Peyer's patch (tissue), 4 donors: ENCODE data around the gene DENND1B. TPM values are rescaled to one million over a fixed set of nuclear protein-coding genes. Genes with fewer than 3 reads are reported as not detected.
"Not testable (repeated sequence)": the region's sequence is repeated elsewhere in the genome, so short reads cannot be mapped to it uniquely, and the experiment has no call there.

Source experiments
- DNase-seq, 3 donors: peaks; one replicate each; pipeline ENCODE4 v3.0.0-alpha.2; 2017 to 2019
- H3K27ac ChIP-seq, 4 donors: fragments of 200-600 bp; sonication (generic); one replicate each; pipeline ENCODE4 v1.5.1; 2016 to 2019
- H3K27me3 ChIP-seq, 2 donors: fragments of 200-600 bp; sonication (generic); one replicate each; pipeline ENCODE4 v1.5.1; 2019
- H3K36me3 ChIP-seq, 3 donors: fragments of 200-600 bp; sonication (generic); one replicate each; pipeline ENCODE4 v1.5.1; 2016 to 2019
- H3K4me1 ChIP-seq, 4 donors: fragments of 200-600 bp; sonication (generic); one replicate each; pipeline ENCODE4 v1.5.1; 2016 to 2019
- H3K4me3 ChIP-seq, 4 donors: fragments of 200-600 bp; sonication (generic); 1 replicate in 3 of 4; 2 replicates in 1 of 4; pipeline ENCODE4 v1.5.1; 2016 to 2019; ENCODE audit warnings: mild to moderate bottlenecking in 1 of 4
- H3K9me3 ChIP-seq, 4 donors: fragments of 200-600 bp; sonication (generic); one replicate each; pipeline ENCODE4 v1.5.1; 2016 to 2019; ENCODE audit warnings: mild to moderate bottlenecking in 1 of 4
- CTCF ChIP-seq, 6 experiments: fragments of 450-650 bp in 4 of 6; fragments of 200-600 bp in 2 of 6; sonication (generic) in 1 of 6; IDR thresholded peaks; one replicate each; pipeline ENCODE4 v1.5.1; 2017 to 2019; ENCODE audit warnings: antibody characterized with exemption in 6 of 6, mild to moderate bottlenecking in 3 of 6, moderate library complexity in 1 of 6
- POLR2A ChIP-seq, 2 donors: fragments of 450-650 bp; IDR thresholded peaks; one replicate each; pipeline ENCODE4 v1.5.1; 2017; ENCODE audit warnings: antibody characterized with exemption in 2 of 2, mild to moderate bottlenecking in 2 of 2, moderate library complexity in 2 of 2
- total RNA-seq, 4 donors: library from RNA; depleted of rRNA; stranded (reverse); fragments of >200 nt; gene quantifications; one replicate each; pipeline ENCODE4 v1.1.0, GENCODE V29; 2016

The DENND1B gene
- total RNA-seq, 4 donors from 2014 or later, result 46.2 to 84.2 (median 69.3) TPM

GRCh38 chr1:197725976-197726375 is 49.3 kb downstream of the DENND1B start:
- TF ChIP-seq POLR2A (IDR thresholded peaks at IDR 0.05) (no peak), CTCF (IDR thresholded peaks at IDR 0.05) (no peak)
- Histone ChIP-seq H3K4me1 (no peaks in the 10 kb centered on the region), H3K4me3 (no peak overlapping the region), H3K27ac (peak overlapping the region in 1 of 4 donors; percentile 32), H3K9me3 (peaks cover 0 to 11% (median 0%) of the 10 kb centered on the region in 4 donors), H3K36me3 (no peaks in the 10 kb centered on the region), H3K27me3 (no peaks in the 10 kb centered on the region)
- DNase-seq, result no peak

DNA sequence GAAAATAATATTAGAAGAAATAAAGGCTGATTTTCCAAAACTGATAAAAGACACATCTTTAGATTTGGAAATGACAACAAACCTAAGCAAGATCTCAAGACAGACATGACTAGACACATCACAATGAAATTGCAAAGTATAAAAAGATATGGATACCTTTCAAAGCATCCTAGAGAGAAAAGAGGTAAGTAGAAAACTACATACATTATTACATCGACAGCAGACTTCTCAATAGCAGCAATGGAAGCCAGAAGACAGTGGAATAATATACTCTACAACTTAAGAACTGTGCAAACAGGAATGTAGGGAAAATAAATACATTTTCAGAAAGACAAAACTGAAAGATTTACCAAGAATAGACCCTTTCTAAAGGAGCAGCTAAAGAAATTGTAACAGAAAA is 50.2 kb downstream of the DENND1B start:
- H3K27ac ChIP-seq, result no peak overlapping the region
- H3K4me1 ChIP-seq, result no peaks in the 10 kb centered on the region
- H3K27me3 ChIP-seq, result no peaks in the 10 kb centered on the region
- H3K4me3 ChIP-seq, result no peak overlapping the region
- no peaks in the 10 kb centered on the region for H3K36me3 ChIP-seq
- TF ChIP-seq CTCF (IDR thresholded peaks at IDR 0.05) (no peak), POLR2A (IDR thresholded peaks at IDR 0.05) (no peak)
- no peak for DNase-seq
- peaks cover 0 to 11% (median 0%) of the 10 kb centered on the region in 4 donors for H3K9me3 ChIP-seq

- Histone ChIP-seq H3K4me3 (no peak overlapping the region), H3K27ac (no peak overlapping the region), H3K27me3 (no peaks in the 10 kb centered on the region), H3K4me1 (no peaks in the 10 kb centered on the region), H3K36me3 (no peaks in the 10 kb centered on the region), H3K9me3 (no peaks in the 10 kb centered on the region)
- TF ChIP-seq CTCF (IDR thresholded peaks at IDR 0.05) (no peak), POLR2A (IDR thresholded peaks at IDR 0.05) (no peak)
- DNase-seq, result no peak
Observed at GRCh38 chr1:197715806-197716205, 59.5 kb downstream of the DENND1B start.

DNA sequence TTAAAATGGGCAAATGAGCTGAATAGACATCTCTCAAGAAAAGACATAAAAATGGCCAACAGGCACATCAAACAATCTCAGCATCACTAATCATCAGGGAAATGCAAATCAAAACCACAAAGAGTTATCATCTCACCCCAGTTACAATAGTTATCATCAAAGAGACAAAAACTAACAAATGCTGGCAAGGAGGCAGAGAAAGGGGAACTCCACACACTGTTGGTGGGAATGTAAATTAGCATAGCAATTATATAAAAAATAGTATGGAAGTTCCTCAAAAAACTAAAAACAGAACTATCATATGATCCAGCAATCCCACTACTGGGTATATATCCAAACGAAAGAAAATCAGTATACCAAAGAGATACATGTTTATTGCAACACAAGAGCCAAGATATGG is 68.7 kb downstream of the DENND1B start:
- Histone ChIP-seq H3K36me3 (no peaks in the 10 kb centered on the region), H3K27me3 (no peaks in the 10 kb centered on the region), H3K9me3 (no peaks in the 10 kb centered on the region), H3K27ac (no peak overlapping the region), H3K4me3 (no peak overlapping the region), H3K4me1 (no peaks in the 10 kb centered on the region)
- TF ChIP-seq CTCF (IDR thresholded peaks at IDR 0.05), result no peak
- TF ChIP-seq POLR2A (IDR thresholded peaks at IDR 0.05), result no peak
- DNase-seq, result no peak

DNA sequence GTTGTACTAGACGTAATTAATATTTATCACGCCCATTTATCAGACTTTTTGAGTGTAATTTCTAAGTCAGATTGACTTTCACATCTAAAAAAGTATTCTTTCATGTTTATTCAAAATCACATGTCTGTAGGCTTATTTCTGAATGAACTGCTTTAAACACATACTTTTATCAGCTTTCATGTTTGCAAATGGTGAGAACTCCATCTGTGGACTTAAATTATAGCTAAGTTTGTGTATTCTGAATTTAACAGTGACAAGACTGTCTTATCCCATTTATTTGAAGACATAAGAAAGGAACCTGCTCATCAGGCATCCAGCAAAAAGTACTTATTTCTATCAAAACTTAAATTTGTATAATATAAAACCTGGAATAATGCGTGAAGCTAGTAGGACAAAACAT is 69.3 kb downstream of the DENND1B start:
- no peaks in the 10 kb centered on the region for H3K36me3 ChIP-seq
- TF ChIP-seq POLR2A (IDR thresholded peaks at IDR 0.05) (no peak), CTCF (IDR thresholded peaks at IDR 0.05) (no peak)
- no peak for DNase-seq
- no peaks in the 10 kb centered on the region for H3K9me3 ChIP-seq
- H3K27me3 ChIP-seq, result no peaks in the 10 kb centered on the region
- no peaks in the 10 kb centered on the region for H3K4me1 ChIP-seq
- H3K4me3 ChIP-seq, result no peak overlapping the region
- no peak overlapping the region for H3K27ac ChIP-seq

GRCh38 chr1:197700688-197701087 is 74.6 kb downstream of the DENND1B start:
- not testable (repeated sequence) for H3K4me3 ChIP-seq, DNase-seq, H3K4me1 ChIP-seq, H3K9me3 ChIP-seq, H3K36me3 ChIP-seq, H3K27me3 ChIP-seq, H3K27ac ChIP-seq
